Measurements from ENCODE around the gene NPSR1. TPM values are rescaled to one million over a fixed set of nuclear protein-coding genes. Genes with fewer than 3 reads are reported as not detected.

NPSR1 gene
- total and polyA plus RNA-seq, 8 donors, result not detected

- intact Hi-C loops (cut with DNase I; ENCODE audit: low total_unique reads), result no loop called here
- no peaks in the 10 kb centered on the region for H3K4me1 ChIP-seq
- TF ChIP-seq POLR2AphosphoS5 (IDR thresholded peaks at IDR 0.05) (no peak), EP300 (IDR thresholded peaks at IDR 0.05) (no peak), POLR2A (IDR thresholded peaks at IDR 0.05) (no peak), CTCF (IDR thresholded peaks at IDR 0.05) (no peak)
- 41 to 58% (median 56%) methylated on average over 2 of the region's 2 CpGs for WGBS, 5 donors
- no peak overlapping the region for H3K27ac ChIP-seq
- no peak for DNase-seq
- no peak overlapping the region for H3K4me3 ChIP-seq
- no peaks in the 10 kb centered on the region for H3K36me3 ChIP-seq
- no peaks in the 10 kb centered on the region for H3K9me3 ChIP-seq
- H3K27me3 ChIP-seq, result no peaks in the 10 kb centered on the region
Measured at GRCh38 chr7:34735526-34735925, 77.5 kb downstream of the NPSR1 start.

- 71 to 86% (median 83%) methylated on average over 5 of the region's 5 CpGs for WGBS, 5 donors
- Histone ChIP-seq H3K27ac (no peak overlapping the region), H3K4me3 (no peak overlapping the region), H3K36me3 (no peaks in the 10 kb centered on the region), H3K9me3 (no peaks in the 10 kb centered on the region), H3K27me3 (no peaks in the 10 kb centered on the region), H3K4me1 (no peaks in the 10 kb centered on the region)
- no peak for DNase-seq
- intact Hi-C loops (cut with DNase I; ENCODE audit: low total_unique reads), result no loop called here
- no peak for TF ChIP-seq POLR2A (IDR thresholded peaks at IDR 0.05)
- no peak for TF ChIP-seq CTCF (IDR thresholded peaks at IDR 0.05)
- no peak for TF ChIP-seq EP300 (IDR thresholded peaks at IDR 0.05)
- TF ChIP-seq POLR2AphosphoS5 (IDR thresholded peaks at IDR 0.05), result no peak
Measured at GRCh38 chr7:34739651-34740300, 81.8 kb downstream of the NPSR1 start.

GRCh38 chr7:34740840-34741239 is 82.8 kb downstream of the NPSR1 start:
- H3K36me3 ChIP-seq, result no peaks in the 10 kb centered on the region
- DNase-seq, result no peak
- 56 to 77% (median 70%) methylated on average over 1 of the region's 1 CpG for WGBS, 5 donors
- intact Hi-C loops (cut with DNase I; ENCODE audit: low total_unique reads), result no loop called here
- TF ChIP-seq CTCF (IDR thresholded peaks at IDR 0.05) (no peak), POLR2A (IDR thresholded peaks at IDR 0.05) (no peak), EP300 (IDR thresholded peaks at IDR 0.05) (no peak), POLR2AphosphoS5 (IDR thresholded peaks at IDR 0.05) (no peak)
- no peak overlapping the region for H3K27ac ChIP-seq
- no peaks in the 10 kb centered on the region for H3K9me3 ChIP-seq
- H3K27me3 ChIP-seq, result no peaks in the 10 kb centered on the region
- H3K4me1 ChIP-seq, result no peaks in the 10 kb centered on the region
- H3K4me3 ChIP-seq, result no peak overlapping the region

- WGBS, 5 donors, result 59 to 79% (median 72%) methylated on average over 8 of the region's 8 CpGs
- DNase-seq, result no peak
- Histone ChIP-seq H3K4me3 (no peak overlapping the region), H3K36me3 (no peaks in the 10 kb centered on the region), H3K27me3 (no peaks in the 10 kb centered on the region), H3K27ac (no peak overlapping the region), H3K4me1 (peaks cover 0 to 19% (median 11%) of the 10 kb centered on the region in 4 donors), H3K9me3 (no peaks in the 10 kb centered on the region)
- intact Hi-C loops (cut with DNase I; ENCODE audit: low total_unique reads), result no loop called here
- TF ChIP-seq CTCF (IDR thresholded peaks at IDR 0.05), result no peak
- no peak for TF ChIP-seq POLR2AphosphoS5 (IDR thresholded peaks at IDR 0.05)
- no peak for TF ChIP-seq EP300 (IDR thresholded peaks at IDR 0.05)
- no peak for TF ChIP-seq POLR2A (IDR thresholded peaks at IDR 0.05)
Measured at GRCh38 chr7:34747176-34747781, 89.3 kb downstream of the NPSR1 start.
